NCI-H2227 treated with DMSO at 0.1 percent for 48 hours (cell line): Measurements from ENCODE around the gene NHEJ1.

Experiments
- DNase-seq: peaks from one replicate; lab custom pipeline; 2025; lab: John Stamatoyannopoulos, UW

Gene NHEJ1

DNA sequence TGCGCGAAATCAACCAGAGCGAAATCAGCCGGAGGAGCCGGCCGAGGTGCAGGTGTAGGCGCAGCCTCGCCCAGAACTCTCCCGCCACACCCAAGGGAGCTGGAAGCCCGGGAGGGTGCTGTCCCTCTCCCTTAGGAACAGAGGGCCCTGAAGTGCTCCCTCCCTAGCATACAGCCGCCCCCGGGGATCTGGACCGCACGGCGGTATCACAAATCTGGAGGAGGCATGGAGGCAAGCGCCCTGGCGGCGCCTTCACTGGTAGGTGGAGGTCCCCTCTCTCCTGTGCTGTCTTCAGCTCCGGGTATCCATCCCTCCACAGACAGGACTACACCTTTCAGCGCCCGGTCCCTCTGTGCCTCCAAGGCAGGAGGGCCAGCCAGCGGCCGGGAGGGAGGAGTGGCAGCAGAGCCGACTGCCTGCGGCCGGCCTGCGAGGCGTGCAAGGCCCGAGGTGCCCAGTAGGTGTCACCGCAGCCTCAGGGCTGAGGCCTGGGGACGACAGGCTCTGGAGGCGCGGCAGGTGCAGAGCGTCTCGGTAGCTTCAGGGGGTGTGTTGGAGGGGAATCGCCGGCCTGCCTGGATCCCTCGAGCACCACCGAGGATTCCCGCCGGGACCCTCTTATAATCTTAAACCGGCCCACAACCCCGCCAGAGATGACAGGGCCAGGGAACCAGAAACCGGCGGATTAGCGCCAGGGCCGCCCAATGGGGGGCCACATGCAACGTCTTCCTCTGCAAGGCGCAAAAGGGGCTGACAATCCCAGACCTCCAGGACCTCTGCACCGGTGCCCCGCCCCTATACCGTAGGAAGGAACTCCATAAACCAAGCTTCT, 102.7 kb downstream of the NHEJ1 start:
- DNase-seq: peak; percentile 44

DNA sequence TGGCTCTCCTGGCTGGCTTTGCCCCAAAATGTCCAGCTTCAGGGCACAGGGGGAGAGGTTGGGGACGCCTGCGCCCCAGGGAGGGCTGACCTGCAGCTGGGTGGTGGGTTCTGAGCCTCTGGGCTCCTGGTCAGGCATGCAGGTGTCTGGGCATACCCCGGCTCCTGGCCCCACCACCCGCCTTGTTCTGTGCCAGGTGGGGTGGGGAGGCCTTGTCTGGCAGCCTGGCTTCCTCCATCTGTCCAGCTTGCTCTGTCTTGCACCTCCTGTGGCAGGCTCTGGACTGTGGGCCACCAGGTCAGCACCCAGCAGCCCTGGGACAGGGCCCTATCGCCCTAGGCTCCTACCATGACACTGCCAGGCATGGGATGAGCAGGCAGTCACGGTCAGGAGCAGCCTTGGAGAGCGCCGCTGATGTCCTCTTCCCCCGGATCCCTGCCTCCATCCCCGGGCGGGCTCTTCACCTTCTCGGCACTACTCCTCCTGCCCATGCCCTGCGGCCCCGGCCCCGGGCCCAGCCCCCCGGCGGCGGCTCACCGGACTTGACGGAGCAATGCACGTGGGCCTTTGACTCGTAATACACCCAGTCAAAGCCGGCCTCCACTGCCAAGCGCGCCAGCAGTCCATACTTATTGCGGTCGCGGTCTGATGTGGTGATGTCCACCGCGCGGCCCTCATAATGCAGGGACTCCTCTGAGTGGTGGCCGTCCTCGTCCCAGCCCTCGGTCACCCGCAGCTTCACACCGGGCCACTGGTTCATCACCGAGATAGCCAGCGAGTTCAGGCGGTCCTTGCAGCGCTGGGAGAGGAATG, 103.5 kb downstream of the NHEJ1 start:
- DNase-seq: peak; percentile 35

DNA sequence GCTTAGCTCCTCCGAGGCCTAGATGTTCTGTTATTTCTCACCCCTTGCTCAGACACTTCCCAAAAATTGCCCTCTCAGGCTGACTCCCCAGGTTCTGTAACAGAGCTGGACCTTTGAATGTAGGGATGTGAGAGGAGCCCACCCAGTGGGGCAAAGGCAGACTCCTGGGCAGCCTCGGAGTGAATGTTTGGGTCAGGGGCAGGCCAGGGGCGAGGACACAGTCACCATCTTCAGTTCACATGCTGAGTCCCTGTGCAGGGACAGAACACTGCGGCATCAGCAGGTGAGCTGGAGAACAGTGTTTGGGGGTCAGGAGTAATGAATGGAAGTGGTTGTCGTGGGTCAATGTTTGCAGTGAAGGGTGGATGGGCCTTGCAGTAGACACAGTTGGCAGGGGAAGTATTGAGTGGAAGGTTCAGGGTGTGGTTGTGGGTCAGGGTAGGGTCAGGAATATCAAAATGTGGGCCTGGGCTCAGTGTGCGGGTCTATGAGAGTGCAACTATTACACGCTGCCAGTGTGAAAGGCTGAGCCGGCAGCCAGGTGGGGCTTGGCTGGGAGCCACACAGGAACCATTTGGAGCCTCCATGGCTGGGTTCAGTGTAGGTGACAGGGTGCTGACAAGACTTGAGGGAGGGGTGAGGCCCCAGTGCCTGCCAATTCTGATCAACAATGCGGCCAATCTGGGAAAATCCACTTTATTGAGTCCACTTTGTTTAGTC, 104.3 kb downstream of the NHEJ1 start:
- no peak for DNase-seq

DNA sequence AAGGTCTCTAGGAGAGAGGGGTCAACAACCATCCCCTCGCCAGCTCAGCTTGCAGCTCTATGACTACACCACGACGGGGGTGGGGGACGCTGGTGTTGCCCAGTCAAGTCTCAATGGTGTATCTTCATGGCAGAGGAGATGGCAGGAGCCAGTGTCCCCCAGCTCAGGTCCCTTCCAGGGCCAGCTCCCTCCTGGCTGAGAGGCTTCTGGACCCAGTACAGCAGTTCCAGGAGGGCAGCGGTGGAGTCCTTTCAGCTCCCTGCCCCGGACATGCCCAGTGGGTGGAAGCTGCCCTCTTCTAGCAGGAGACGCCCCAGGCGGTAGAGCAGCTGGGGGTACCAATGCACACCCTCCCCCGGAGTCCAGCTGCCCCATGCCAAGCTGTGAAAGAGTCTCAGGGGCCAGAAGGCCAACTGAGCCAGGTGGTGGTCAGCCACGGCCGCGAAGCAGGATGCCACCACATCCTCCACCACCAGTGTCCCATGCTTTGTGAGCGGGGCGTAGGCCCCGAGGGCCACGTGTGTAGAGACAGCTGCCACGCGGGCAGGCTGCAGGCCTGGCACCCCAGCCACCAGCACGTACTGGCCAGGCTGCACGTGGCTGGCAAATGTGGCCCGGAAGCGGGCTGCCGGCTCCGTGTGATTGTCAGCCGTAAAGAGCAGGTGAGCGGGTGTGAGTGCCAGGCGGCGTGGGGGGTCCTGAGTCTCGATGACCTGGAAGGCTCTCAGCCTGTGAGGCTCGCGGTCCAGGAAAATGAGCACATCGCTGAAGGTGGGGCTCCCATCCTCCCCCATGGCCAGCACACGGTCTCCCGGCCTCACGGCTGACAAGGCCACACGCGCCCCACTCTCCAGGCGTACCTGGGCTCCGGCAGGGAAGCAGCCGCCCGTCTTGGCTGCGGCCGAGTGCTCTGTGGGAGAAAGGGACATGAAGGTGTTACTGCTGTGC, 105.4 kb downstream of the NHEJ1 start:
- no peak for DNase-seq

DNA sequence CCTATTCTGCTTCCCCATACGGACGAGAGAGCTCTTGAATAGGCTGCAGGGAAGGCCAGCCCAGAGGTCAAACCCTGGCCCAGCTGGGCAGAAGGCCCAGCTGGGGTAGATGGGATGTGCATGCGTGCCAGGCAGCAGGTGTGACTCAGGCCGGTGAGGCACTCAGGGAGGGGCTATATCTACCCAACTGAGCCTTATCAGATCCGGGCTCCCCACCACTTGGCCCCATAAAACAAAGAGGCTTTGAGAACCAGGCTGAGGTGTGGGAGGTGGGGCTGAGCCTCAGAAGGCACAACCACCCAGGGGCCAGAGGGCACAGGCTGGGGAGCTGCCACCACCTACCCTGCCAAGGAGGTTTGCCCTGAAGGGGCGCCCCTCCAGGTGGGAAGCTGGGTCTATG, 111.3 kb downstream of the NHEJ1 start:
- DNase-seq: no peak

DNA sequence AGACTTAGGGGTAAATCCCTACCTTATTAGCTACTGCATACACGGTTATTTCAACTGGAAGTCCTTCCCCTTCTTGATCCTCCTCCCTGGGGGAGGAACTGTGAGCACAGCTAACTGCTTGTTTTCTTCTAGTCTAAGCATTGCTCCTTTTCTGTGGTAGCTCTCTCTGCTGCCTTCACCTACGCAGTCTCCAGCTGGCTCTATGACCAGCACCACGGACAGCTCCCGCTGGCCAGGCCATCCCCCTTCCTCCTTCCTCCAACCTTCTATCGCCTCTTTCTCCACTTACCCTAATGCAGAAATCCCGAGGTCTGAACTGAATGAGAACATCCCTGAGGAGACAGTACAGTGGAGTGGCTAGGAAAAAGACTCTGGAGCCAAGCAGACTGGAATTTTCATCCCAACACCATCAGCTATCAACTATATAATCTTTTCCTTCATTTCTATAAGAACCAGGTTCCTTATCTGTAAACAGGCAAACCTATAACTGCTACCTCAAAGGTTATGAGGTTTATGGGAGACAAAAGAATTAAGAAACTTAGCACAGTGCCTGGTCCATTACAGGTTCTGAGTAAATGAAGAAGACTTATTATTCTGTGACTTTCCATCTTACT, 114.6 kb downstream of the NHEJ1 start:
- no peak for DNase-seq

DNA sequence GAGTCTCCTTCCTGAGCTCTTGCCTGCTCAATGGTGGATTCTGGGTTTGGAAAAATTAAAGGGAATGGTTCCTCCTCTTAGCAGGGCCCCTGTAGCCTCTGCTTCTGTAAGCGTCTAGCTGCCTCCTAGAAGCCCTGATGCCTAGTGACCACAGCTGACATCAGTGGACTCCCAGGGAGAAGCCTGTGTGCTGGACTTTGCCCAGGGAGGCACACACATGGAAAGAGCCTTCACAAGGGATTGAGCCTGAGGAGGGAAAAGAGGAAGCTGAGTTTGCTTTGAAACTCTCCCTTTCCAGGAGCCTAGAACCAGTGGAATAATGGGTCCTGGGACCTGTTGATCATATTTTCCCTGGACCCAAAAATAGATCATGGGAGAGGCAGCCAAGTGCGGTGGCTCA, 117.9 kb downstream of the NHEJ1 start:
- DNase-seq: no peak

DNA sequence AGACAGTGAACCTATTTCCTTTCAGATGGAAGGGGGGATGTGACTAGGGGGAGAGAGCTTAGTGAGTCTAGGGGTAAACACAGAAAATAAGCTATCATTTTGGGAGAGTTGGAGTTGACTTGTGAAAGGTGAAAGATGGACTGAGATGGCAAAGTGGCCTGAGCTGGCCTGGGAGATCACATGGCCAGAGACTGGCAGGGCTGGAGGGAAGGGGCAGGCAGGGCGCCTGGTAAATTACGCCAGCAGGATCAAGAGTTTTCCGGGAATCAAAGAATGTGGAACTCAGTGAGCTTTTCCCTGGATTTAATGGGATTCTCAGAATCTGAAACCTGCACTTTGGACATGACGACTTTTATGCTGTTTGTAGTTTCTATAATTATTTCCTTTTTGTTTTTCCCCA, 118.5 kb downstream of the NHEJ1 start:
- DNase-seq: no peak

DNA sequence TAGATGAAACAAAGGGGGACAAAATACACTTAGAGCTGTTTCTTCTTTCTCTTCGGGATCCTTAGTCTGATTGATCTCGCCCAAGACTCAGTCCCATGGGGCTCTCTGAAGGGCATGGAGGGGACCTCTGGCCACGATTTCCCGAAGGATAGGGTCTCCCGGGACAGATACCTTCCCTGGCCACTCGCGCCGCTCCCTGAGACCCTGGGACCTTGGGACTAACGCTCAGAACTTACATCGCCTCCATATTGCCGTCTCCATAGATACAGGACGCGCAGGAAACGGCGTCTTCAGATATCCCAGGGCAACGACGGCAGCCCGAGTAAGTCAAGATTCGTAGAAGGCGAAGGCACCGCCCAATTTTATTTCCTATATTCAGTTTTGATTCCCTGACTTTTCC, 119.4 kb downstream of the NHEJ1 start, which contains the start of gene CFAP65:
TSS of gene CFAP65 (minus strand) at position 265 of the 400 bp plus-strand sequence. CDS start 2,468 bp downstream, outside the sequence.
- DNase-seq: peak; percentile 61

DNA sequence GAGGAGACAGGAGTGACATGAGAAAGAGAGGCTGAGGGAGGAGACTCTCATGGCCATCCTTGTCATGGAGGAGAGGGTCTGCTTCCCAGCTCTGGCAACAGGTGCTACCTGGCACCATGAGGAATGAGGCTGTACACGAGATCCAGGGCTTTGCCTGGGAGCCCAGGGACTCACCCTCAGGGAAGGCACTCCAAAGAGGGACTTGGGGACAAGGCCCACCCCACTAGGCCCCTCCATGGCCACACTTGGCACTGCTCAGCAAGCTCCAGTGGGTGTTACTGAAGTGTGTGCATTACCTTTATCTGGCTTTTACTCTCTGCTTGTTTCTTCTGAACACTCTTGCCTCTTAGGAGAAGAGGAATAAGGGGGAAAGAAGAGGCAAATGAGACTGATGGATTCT, 122.0 kb downstream of the NHEJ1 start:
- no peak for DNase-seq

DNA sequence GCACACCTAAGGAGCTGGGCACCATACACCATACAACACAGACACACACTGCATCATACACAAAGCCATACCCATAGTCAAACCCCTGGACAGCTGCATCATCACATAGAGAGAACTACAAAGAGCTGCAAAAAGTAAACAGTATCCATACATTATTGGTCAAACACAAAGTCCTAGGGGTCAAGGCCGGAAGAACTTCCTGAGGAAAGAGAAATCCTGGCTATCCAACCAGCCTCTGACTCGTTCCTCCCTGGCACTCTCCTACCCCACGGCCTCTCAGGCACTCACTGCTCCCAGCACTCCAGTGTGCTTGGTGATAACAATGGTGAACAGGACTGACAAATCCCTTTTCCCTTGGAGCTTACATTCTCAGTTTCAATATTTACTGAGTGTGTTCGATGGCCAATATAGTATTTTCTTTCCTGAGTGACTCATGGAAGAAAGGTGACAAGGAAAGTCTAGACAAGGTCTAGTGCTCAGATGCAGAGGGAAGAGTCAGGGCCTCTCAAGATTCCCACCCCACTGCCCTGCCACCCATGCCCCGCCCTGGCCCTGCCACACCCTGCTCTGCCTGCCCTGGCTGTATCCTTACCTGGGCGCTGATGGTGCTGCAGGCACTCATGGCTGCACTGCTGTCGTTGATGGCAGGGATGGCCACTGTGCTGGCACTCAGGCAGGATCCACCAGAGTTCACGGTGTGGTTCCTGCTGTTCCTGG, 122.7 kb downstream of the NHEJ1 start:
- DNase-seq: no peak

DNA sequence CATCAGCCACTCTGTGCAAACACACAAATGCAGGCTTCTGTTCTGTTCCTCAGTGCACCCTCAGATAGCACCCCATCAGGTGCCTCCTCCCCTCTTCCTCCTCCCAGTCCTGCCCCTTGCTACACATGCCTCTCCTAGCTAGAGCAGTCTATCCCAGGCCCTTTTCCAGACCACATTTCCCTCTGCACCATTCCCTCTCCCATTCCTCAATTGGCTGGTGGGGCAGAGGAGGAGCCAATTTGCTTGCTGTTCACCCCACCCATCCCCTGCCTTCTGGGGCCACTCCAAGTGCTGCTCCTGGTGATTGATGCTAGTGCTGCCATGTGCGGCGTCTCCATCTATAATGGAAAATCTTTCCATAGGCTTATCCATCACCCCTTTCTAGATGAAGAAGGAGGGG, 124.7 kb downstream of the NHEJ1 start:
- DNase-seq: no peak

DNA sequence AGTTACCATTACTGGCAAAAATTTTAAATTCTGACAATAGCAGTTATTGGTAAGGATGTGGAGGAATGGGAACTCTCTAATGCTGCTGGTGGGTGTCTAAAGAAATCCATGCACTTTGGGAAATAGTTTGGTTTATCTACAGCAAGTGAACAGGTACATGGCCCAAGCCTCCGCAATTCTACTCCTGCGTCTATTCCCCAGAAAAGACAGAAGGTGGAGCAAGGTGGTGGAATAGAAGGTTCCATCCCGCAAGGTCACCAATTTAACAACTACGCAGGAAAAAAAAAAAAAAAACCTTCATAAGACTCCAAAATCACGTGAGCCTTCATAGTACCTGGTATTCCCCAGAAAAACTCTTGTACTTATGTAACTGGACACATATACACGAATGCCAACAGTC, 125.8 kb downstream of the NHEJ1 start:
- no peak for DNase-seq

DNA sequence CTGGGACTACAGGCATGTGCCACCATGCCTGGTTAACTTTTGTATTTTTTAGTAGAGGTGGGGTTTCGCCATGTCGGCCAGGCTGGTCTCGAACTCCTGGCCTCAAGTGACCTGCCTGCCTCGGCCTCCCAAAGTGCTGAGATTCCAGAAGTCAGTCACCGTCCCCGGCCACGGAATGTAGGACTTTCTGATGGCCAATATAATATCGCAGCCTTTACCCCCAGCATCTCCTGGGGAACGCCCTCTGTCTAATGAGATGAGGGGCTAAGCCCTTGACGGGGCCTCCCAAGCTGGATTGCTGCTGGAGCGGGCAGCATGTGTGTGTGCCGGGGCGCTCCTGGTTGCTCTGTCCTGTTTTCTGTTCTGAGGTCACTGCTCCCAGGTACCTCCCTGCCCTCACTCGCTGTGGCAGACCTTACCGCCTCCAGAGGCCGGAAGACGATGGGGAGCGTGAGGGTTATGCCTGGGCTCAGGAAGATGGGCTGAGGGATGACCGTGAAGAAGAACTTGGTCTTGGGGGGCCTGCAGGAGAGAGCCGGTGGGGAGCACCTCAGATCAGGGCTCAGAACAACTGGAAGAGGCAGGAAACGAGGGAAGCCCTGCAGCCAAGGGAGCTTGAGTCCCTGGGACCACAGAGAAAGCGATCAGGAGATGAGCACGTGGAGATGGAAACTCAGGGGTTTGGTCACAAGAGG, 128.4 kb downstream of the NHEJ1 start:
- DNase-seq: no peak

DNA sequence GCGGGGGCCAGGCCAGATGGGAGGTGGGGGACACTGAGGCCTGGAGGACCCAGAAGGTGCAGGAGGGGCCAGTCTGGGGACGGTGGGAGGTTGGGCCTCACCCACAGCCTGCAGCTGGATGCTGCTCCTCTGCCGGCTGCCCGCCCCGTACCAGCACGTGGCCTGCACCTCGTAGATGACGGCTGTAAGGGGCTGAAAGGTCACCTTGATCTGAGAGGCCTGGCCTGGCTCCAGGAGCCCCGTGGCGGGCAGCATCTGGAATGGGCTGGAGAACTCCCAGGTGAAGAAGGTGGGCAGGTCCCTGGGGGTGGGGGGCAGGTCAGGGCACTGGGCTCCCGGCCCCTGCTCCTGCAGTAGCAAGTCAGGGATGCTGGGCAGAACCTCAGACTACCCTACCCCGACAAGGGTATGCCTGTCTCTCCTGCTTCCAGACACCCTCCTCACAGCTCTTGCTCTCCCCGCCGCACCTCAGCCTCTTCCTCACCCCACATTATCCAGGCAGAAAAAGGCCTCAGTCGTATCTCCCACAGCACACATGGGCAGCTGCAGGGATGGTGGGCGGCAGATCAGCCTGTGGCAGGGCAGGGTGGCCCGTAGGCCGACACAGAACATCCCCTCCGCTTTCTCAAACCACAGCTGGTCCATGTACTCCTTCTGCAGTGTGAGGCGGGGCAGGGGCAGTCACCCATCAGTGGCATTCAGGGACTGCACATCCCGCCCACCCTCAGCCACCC, 129.4 kb downstream of the NHEJ1 start:
- no peak for DNase-seq

DNA sequence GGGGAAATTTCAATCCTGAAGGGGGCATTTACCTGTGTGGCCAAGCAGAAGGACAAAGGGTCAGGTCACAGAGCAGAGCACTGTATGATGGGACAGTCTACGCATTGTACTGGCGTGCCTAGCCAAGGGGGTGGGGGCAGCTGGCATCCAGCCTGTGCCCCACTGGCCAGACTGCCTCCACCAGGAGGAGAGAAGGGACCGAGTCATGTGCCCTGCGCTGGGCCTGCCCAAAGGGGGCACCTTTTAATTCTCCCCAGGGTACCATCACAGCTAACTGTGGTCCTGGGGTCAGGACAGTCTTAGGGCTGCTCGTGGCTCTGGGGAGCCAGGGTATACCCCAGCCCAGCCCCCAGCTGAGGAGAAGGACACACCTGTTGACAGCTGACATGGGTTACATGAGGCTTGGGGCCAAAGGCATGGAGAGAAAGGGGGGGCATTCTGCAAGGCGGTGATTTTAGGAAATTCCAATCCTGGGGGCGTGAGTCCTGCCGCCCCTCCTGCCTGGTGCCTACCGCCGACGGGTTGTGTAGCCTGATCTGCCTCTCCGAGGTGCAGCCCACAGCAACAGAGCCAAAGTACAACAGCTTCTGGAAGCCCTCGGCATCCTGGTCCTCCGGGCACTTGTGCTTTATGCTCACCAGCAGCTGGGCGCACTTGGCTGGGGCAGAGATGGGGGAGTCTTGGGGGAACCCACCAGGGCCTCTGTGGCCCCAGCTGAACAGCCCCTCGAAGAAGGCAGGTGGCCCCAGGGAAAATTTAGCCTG, 130.3 kb downstream of the NHEJ1 start:
- no peak for DNase-seq

DNA sequence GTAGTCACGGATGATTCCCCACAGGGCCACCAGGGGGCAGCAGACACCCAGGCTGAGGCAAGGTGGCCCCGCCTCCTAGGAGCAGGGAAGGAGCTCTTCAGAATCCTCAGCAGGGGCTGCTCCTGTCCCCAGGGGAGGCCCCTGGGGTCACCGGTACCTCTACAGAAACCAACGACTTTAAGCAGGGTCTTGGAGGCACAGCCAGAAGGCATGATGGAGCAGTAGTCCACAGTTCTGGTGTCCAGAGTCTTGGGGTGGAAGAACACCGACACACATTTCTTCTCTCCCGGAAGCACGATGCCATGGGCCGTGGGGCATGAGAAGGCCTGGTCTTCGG, 130.8 kb downstream of the NHEJ1 start:
- DNase-seq: peak; percentile 77
